IPS-15b (cell line): ENCODE results near the gene CTRB1.

Experiments
- H3K27me3 ChIP-seq: one replicate; pipeline ENCODE4 v1.6.1; 2013; ENCODE audit warnings: low read length; ENCODE audit not compliant: control insufficient read depth, insufficient read depth
- H3K36me3 ChIP-seq: one replicate; pipeline ENCODE4 v1.6.1; 2013; ENCODE audit warnings: low read length; ENCODE audit not compliant: control insufficient read depth, insufficient read depth
- H3K4me1 ChIP-seq: one replicate; pipeline ENCODE4 v1.6.1; 2013; ENCODE audit warnings: mild to moderate bottlenecking, low read length; ENCODE audit not compliant: control insufficient read depth, insufficient read depth
- H3K4me3 ChIP-seq: one replicate; pipeline ENCODE4 v1.5.1; 2013; ENCODE audit warnings: low read depth, low read length
- H3K9ac ChIP-seq: one replicate; pipeline ENCODE4 v1.6.1; 2013; ENCODE audit warnings: low read depth, mild to moderate bottlenecking, low read length
- H3K9me3 ChIP-seq: one replicate; pipeline ENCODE4 v1.6.1; 2013; ENCODE audit warnings: mild to moderate bottlenecking, low read length; ENCODE audit not compliant: control insufficient read depth, insufficient read depth

The CTRB1 gene

DNA sequence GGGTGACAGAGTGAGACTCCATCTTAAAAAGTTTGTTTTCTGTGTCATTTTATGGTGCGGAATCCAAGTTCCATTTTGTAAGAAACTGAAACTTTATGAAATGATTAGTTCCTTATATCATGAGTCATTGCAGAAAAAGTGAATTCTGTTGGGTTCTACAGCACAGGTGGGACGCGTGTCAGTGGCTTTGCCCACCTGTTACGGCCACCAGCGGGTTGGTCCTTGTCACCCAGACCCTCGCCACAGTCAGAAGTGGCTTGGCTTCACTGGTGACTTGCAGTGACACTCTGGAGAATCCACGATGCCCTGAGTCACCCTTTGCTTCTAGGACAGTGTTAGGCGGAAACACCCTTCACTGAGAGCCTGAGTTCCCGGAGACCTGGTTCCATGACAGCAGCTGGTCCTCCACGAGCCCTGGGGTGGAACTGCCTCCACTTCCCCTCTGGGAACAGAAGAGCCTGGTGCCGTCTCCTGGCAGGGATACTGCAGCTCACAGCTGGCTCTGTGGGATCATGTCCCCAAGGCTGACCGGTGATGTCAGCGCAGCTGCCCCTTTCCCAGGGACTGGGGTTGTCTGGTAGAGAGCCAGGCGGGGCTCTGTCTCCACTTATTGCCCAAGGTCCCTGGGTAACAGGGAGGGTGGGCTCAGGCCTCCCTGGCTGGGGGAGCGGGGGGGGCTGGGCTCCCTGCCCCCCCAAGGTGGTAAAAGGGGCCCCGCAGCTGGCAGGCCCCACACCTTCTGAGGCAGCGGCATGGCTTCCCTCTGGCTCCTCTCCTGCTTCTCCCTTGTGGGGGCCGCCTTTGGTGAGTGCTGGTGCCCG is at the start of gene CTRB1:
Gene CTRB1, plus strand, starts transcription at position 733 of the 821 bp plus-strand sequence. Its CDS starts 20 bp downstream, at position 753.
- Histone ChIP-seq H3K9me3 (no peaks in the 10 kb centered on the region), H3K36me3 (no peaks in the 10 kb centered on the region), H3K27me3 (no peaks in the 10 kb centered on the region), H3K9ac (no peak within 1 kb of the TSS), H3K4me3 (no peak within 1 kb of the TSS), H3K4me1 (no peaks in the 10 kb centered on the region)

DNA sequence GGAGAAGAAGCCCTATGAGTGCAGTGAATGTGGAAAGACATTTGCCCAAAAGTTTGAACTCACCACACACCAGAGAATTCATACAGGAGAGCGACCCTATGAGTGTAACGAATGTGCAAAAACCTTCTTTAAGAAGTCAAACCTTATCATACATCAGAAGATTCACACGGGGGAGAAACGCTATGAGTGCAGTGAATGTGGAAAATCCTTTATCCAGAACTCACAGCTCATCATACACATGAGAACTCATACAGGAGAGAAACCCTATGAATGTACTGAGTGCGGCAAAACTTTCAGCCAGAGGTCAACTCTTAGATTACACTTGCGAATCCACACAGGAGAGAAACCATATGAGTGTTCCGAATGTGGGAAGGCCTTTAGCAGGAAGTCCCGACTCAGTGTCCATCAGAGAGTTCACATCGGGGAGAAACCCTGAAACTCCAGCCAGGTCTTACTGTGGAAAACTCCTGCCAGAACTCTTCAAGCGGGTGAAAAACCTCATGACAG is 48.8 kb upstream of the CTRB1 start:
- Histone ChIP-seq H3K4me1 (no peaks in the 10 kb centered on the region), H3K27me3 (no peaks in the 10 kb centered on the region), H3K4me3 (no peak overlapping the region), H3K9me3 (peaks cover 15% of the 10 kb centered on the region), H3K9ac (no peak overlapping the region), H3K36me3 (peaks cover 19% of the 10 kb centered on the region)

DNA sequence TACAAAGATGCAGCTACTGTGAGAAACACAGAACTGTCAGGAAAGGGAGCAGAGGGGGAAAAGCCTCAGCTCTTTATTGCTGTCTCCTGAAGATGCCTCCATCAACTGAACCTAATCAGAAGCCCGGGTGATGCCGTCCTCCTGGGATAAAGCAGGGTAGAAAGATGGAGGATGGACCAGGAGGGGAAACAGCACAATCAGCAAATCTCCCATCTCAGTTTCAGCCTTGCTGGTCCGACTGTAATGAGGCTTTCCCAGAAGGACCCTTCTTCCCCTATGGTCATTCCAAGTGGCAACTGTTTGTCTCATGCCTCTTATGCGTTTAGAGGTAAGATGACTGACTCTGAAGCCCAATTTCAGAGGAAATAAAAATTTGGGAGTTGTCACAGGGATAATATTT is 46.2 kb upstream of the CTRB1 start:
- no peaks in the 10 kb centered on the region for H3K27me3 ChIP-seq
- H3K9me3 ChIP-seq, result peaks cover 15% of the 10 kb centered on the region
- H3K9ac ChIP-seq, result no peak overlapping the region
- no peaks in the 10 kb centered on the region for H3K4me1 ChIP-seq
- no peak overlapping the region for H3K4me3 ChIP-seq
- H3K36me3 ChIP-seq, result peaks cover 19% of the 10 kb centered on the region

DNA sequence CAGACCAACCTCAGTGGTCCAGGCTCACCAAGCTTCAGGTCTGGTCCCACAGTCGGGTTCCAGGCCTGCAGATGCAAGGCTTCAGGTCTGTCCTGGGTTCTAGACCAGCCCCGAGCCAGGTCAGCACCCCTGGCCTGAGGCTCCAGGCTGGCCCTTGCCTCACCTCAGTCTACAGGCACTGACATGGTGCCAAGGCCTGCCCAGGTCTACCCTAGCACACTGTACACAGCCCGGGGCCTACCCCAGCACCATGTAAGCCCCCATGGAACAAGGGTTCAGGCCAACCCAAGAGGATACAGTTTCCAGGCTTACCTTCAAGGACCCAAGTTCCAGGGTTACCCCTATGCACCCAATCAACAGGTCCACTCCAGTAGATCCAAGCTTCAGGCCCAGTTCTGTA is 43.7 kb upstream of the CTRB1 start:
- Histone ChIP-seq H3K36me3 (peaks cover 6% of the 10 kb centered on the region), H3K27me3 (no peaks in the 10 kb centered on the region), H3K4me3 (no peak overlapping the region), H3K9me3 (peaks cover 8% of the 10 kb centered on the region), H3K4me1 (no peaks in the 10 kb centered on the region), H3K9ac (no peak overlapping the region)

DNA sequence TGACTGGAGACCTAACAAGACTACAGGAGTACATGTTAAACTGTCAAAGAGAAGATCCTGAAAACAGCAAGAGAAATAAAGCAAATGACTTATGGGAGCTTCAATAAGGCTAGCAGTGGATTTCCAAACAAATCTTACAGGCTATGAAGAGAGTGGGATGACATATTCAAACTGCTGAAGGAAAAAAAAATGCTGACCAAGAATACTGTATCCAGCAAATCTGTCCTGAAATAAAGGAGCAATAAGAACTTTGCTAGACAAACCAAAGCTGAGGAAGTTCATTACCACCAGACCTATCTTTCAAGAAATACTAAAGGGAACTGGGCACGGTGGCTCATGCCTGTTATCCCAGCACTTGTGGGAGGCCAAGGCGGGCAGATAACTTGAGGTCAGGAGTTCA is 41.9 kb upstream of the CTRB1 start:
- Histone ChIP-seq H3K36me3 (no peaks in the 10 kb centered on the region), H3K4me3 (no peak overlapping the region), H3K4me1 (no peaks in the 10 kb centered on the region), H3K27me3 (no peaks in the 10 kb centered on the region), H3K9ac (no peak overlapping the region), H3K9me3 (no peaks in the 10 kb centered on the region)

DNA sequence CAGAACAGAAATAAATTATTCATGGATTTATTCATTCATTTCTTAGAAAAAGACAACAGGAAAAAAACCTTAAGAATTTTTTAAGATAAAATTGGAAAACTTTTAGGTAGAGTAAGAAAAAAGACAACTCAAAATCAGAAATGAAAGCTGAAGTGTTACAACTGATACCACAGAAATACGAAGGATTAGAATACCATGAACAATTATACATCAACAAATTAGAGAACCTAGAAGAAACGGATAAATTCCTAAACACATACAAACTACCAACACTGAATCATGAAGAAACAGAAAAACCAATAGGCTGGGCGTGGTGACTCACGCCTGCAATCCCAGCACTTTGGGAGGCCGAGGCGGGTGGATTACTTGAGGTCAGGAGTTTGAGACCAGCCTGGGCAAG is 39.6 kb upstream of the CTRB1 start:
- no peak overlapping the region for H3K9ac ChIP-seq
- H3K9me3 ChIP-seq, result no peaks in the 10 kb centered on the region
- H3K27me3 ChIP-seq, result no peaks in the 10 kb centered on the region
- no peaks in the 10 kb centered on the region for H3K4me1 ChIP-seq
- no peak overlapping the region for H3K4me3 ChIP-seq
- no peaks in the 10 kb centered on the region for H3K36me3 ChIP-seq

DNA sequence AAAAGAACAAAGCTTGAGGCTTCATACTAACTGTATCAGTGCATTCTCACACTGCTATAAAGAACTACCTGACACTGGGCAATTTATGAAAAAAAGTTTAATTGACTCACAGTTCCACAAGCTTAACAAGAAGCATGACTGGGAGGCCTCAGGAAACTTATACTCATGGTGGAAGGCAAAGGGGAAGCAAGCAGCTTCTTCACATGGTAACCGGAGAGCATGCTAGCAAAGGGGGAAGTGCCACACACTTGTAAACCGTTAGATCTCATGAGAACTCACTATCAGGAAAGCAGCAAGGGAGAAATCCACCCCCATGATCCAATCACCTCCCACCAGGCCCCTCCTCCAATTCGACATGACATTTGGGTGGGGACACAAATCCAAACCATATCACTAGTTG is 37.2 kb upstream of the CTRB1 start:
- H3K4me3 ChIP-seq, result no peak overlapping the region

DNA sequence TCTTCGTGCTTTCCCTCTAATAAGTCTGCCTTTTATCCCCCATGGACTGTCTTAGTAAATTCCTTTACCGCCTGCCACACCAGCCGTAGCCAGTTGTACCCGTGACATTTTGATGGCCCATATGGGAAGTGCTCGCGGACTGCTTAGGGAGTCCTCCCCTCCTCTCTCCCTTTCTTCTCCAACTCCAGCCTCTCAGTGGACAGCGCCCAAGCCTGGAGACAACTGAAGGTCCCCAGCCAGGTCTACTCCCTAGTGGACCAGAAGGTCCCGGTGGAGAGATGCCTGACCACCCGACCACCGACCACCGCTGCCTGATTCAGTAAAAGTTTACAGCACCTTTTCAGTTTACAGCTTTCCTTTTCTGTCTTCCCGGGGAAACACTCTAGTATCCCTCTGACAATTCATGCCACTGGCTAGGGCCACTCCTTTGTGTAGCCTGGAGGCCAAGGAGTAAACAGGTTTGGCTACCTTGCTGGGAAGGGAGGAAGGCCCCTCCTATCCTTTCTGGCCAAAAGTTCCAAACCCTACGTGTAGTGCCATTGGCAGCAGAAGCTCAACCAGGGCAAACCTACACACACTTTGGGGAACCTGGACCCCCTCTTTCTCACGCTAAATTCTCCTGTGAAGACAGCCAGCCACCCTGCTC is 29.8 kb upstream of the CTRB1 start:
- Histone ChIP-seq H3K4me3 (no peak overlapping the region), H3K9me3 (no peaks in the 10 kb centered on the region), H3K4me1 (no peaks in the 10 kb centered on the region), H3K9ac (no peak overlapping the region), H3K27me3 (no peaks in the 10 kb centered on the region), H3K36me3 (no peaks in the 10 kb centered on the region)

More for the DNA sequence above, 37.2 kb upstream of the CTRB1 start:
- Histone ChIP-seq H3K9me3 (no peaks in the 10 kb centered on the region), H3K27me3 (no peaks in the 10 kb centered on the region), H3K36me3 (no peaks in the 10 kb centered on the region), H3K9ac (no peak overlapping the region), H3K4me1 (no peaks in the 10 kb centered on the region)

DNA sequence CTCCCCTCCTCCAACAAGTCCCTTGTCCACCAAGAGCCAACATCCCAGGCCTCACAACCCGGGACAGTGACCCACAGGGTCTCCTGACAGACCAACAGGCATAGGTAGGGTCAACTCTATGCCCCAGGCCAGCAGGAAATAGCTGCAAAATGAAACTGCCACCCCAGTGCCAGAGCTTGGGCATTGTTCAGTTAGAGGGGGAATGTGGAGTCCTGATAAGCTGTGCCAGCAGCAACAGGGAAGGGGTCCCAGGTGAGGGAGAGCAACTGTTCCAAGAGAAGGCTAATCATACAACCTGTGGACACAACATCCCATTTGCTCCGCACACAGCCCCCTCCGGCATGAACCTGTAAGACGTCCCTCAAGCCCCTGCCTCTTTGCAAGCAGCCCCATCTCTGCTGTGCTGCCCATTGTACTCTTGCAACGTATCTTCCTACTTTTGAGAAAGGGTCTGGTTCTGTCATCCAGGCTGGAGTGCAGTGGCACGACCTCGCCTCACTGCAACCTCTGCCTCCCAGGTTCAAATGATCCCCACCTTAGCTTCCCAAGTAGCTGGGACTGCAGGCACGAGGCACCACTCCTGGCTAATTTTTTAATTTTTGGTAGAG is 29.0 kb upstream of the CTRB1 start:
- Histone ChIP-seq H3K9me3 (no peaks in the 10 kb centered on the region), H3K9ac (no peak overlapping the region), H3K36me3 (no peaks in the 10 kb centered on the region), H3K4me1 (no peaks in the 10 kb centered on the region), H3K4me3 (no peak overlapping the region), H3K27me3 (no peaks in the 10 kb centered on the region)

DNA sequence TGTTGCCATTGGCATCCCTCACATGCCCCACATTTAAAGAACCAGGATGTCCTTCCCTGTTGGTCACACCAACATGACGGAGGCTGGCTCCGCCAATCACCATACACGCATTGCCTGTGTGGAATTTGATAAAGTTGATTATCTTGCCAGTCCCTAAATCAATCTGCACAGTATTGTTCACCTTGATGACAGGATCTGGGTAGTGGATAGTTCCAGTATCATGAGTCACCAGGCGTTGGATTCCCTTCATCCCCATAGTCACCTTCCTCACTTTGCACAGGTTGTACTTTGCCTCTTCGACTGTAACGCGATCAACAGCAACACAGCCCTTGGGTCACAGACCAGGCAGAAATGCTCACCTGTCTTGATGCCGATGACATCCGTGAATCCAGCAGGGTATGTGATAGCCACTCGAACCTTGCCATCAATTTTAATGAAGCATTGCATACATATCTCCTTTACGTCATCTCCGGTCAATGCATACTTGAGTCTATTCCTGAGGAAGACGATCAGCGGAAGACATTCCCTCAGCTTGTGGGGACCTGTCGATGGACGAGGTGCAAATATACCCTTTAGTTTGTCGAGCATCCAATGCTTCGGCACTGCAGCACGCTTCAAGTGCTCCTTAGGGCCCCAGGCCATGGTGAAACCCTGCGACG is 26.1 kb upstream of the CTRB1 start:
- H3K4me1 ChIP-seq, result no peaks in the 10 kb centered on the region
- H3K9me3 ChIP-seq, result no peaks in the 10 kb centered on the region
- no peak overlapping the region for H3K4me3 ChIP-seq
- no peak overlapping the region for H3K9ac ChIP-seq
- H3K27me3 ChIP-seq, result no peaks in the 10 kb centered on the region
- H3K36me3 ChIP-seq, result no peaks in the 10 kb centered on the region

DNA sequence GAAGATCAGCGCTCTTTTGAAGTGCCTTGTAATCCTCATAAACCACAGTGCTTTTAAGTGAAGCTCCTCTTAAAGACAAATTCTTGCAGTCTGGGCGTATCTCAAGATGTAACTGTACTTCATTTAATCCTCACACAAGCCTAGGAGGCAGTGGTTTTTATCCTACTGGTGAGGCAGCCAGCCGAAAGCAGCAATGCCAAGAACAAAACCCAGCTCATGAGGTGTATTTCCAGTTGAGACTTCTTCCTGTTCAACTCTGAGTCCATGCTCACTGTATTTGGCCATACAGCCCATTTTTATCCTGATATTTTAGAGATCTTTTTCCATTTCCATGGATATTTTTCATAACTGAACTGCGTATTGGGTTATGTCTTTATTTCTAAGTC is 25.5 kb upstream of the CTRB1 start:
- no peaks in the 10 kb centered on the region for H3K36me3 ChIP-seq
- no peaks in the 10 kb centered on the region for H3K4me1 ChIP-seq
- H3K4me3 ChIP-seq, result no peak overlapping the region
- H3K9me3 ChIP-seq, result no peaks in the 10 kb centered on the region
- H3K27me3 ChIP-seq, result no peaks in the 10 kb centered on the region
- no peak overlapping the region for H3K9ac ChIP-seq
